HG02571 (cell line): ENCODE results near the gene NCKIPSD.

ENCODE experiments used
- ATAC-seq: cut with Tn5 transposase; IDR thresholded peaks from one replicate; pipeline ENCODE4 v1.9.1; 2021; ENCODE audit warnings: mild to moderate bottlenecking, moderate library complexity; ENCODE audit not compliant: unreplicated experiment

Gene NCKIPSD

GRCh38 chr3:48697952-48698351 is 12.2 kb upstream of the NCKIPSD start:
- no peak for ATAC-seq

- no peak for ATAC-seq
Measured at GRCh38 chr3:48696601-48697000, 10.9 kb upstream of the NCKIPSD start.

GRCh38 chr3:48696156-48696555 is 10.4 kb upstream of the NCKIPSD start:
- ATAC-seq = no peak

- no peak for ATAC-seq
Measured at GRCh38 chr3:48695393-48695753, 9.7 kb upstream of the NCKIPSD start.

- ATAC-seq = no peak
Measured at GRCh38 chr3:48694610-48695392, 9.1 kb upstream of the NCKIPSD start.

- no peak for ATAC-seq
Measured at GRCh38 chr3:48693826-48694225, 8.1 kb upstream of the NCKIPSD start.

- no peak for ATAC-seq
Measured at GRCh38 chr3:48692551-48692950, 6.8 kb upstream of the NCKIPSD start.

- no peak for ATAC-seq
Measured at GRCh38 chr3:48690846-48691458, 5.2 kb upstream of the NCKIPSD start.

GRCh38 chr3:48689384-48689783 is 3.7 kb upstream of the NCKIPSD start:
- no peak for ATAC-seq

- no peak for ATAC-seq
Measured at GRCh38 chr3:48688737-48689075, 3.0 kb upstream of the NCKIPSD start.

- no peak for ATAC-seq
Measured at GRCh38 chr3:48688032-48688736, 2.5 kb upstream of the NCKIPSD start.

GRCh38 chr3:48687220-48687678 is 1.5 kb upstream of the NCKIPSD start:
- no peak for ATAC-seq

- ATAC-seq = no peak
Measured at GRCh38 chr3:48686538-48687219, 964 bp upstream of the NCKIPSD start.

GRCh38 chr3:48685293-48685602 is 467 bp downstream of the NCKIPSD start:
- no peak for ATAC-seq

GRCh38 chr3:48684480-48685143 is 1.1 kb downstream of the NCKIPSD start:
- no peak for ATAC-seq

- no peak for ATAC-seq
Measured at GRCh38 chr3:48684054-48684349, 1.7 kb downstream of the NCKIPSD start.

- no peak for ATAC-seq
Measured at GRCh38 chr3:48682786-48683185, 2.9 kb downstream of the NCKIPSD start.

- ATAC-seq = no peak
Measured at GRCh38 chr3:48681974-48682610, 3.6 kb downstream of the NCKIPSD start.

- ATAC-seq = no peak
Measured at GRCh38 chr3:48681541-48681880, 4.2 kb downstream of the NCKIPSD start.

- no peak for ATAC-seq
Measured at GRCh38 chr3:48680811-48681540, 4.7 kb downstream of the NCKIPSD start.
